ENCODE data around the gene MAP3K7.

DNA sequence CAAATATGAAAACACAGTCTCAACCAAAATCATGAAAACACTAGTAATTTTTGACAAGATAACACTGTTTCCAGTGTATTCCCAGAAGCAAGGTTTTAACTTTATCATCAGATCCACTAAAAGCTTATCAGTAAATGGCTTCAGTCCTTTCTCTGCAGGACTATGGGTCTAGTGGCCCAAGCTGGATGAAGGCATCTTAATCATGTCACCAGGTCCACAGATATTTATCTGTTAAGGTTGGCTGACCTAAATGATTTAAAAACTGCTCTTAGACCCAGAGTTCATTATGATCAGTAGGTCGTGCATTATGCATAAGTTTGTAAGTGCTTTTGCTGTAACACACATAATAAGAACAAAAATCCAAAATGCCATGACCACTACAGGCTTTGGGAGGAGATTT is 118.0 kb downstream of the MAP3K7 start:
- TF ChIP-seq ZNF274 (IDR thresholded peaks at IDR 0.05; ENCODE audit: low read depth, low read length) (no peak), YY1 (IDR thresholded peaks at IDR 0.05; ENCODE audit: insufficient read depth, insufficient read length) (no peak), SUZ12 (IDR thresholded peaks at IDR 0.05; ENCODE audit: extremely low read depth, insufficient read depth, insufficient read length) (no peak)
